Measurements from ENCODE around the gene CWC27.

Gene CWC27

DNA sequence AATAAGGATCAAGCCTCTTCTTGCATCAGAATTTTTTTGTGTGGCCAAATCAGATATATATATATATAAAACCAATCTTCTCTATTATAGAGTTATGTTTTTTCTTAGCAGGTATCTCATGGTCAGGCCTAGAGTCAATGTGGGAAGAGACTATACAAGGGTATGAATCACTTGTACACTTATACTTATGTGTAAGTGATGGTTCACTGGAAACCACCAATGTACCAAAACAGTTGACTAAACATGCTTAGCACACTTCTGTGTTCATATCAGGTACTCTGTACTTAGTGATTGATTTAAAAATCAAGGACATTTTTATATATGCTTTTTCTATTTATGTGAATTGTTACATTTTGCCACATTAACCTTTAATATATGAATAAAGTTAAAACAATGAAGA, 92.6 kb downstream of the CWC27 start:
- H3K4me3 ChIP-seq (IDR thresholded peaks at IDR 0.05; ENCODE audit: insufficient read depth, low read depth, low read length): no peak overlapping the region
- TF ChIP-seq, protein P1, sequence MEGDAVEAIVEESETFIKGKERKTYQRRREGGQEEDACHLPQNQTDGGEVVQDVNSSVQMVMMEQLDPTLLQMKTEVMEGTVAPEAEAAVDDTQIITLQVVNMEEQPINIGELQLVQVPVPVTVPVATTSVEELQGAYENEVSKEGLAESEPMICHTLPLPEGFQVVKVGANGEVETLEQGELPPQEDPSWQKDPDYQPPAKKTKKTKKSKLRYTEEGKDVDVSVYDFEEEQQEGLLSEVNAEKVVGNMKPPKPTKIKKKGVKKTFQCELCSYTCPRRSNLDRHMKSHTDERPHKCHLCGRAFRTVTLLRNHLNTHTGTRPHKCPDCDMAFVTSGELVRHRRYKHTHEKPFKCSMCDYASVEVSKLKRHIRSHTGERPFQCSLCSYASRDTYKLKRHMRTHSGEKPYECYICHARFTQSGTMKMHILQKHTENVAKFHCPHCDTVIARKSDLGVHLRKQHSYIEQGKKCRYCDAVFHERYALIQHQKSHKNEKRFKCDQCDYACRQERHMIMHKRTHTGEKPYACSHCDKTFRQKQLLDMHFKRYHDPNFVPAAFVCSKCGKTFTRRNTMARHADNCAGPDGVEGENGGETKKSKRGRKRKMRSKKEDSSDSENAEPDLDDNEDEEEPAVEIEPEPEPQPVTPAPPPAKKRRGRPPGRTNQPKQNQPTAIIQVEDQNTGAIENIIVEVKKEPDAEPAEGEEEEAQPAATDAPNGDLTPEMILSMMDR (conservative IDR thresholded peaks at IDR 0.05; ENCODE audit: low read depth, low read length): no peak

DNA sequence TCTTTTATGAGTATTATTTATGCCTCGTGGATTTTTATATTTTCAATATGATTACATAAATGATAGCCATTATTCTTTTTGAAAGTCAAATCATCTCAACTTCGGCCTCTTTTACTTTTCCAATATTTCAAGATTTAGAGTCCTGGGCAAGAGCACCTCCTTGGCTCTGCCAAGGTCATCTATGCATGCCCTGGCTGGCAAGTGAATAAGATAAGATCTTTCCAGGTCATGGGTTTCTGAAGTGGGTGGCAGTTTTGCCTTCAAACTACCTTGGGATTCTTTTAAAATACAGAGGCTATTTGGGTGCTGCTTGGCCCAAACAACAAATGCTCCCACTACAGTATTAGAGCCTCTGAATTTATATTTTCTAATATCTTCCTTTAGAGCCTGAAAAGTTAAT, 95.4 kb downstream of the CWC27 start:
- no peaks in the 10 kb centered on the region for H3K4me1 ChIP-seq (ENCODE audit: low read depth, poor library complexity, severe bottlenecking)
- no peaks in the 10 kb centered on the region for H3K79me2 ChIP-seq (ENCODE audit: insufficient read depth, low read depth)
- H2AFZ ChIP-seq (ENCODE audit: low read depth): no peak overlapping the region
- H4K20me1 ChIP-seq (ENCODE audit: insufficient read depth): no peaks in the 10 kb centered on the region
- H3K4me3 ChIP-seq (IDR thresholded peaks at IDR 0.05; ENCODE audit: insufficient read depth, low read depth, low read length): no peak overlapping the region
- no peak overlapping the region for H3K9ac ChIP-seq
- TF ChIP-seq, protein P1 (conservative IDR thresholded peaks at IDR 0.05; ENCODE audit: low read depth, low read length): no peak
- no peak overlapping the region for H3K27ac ChIP-seq
- no peak overlapping the region for H3K4me2 ChIP-seq
- H3K36me3 ChIP-seq (ENCODE audit: insufficient read depth): no peaks in the 10 kb centered on the region
- H3K27me3 ChIP-seq (ENCODE audit: insufficient read depth, low read depth): no peaks in the 10 kb centered on the region

More for the DNA sequence above, 92.6 kb downstream of the CWC27 start:
- Histone ChIP-seq H3K27ac (no peak overlapping the region), H3K36me3 (ENCODE audit: insufficient read depth) (no peaks in the 10 kb centered on the region), H4K20me1 (ENCODE audit: insufficient read depth) (no peaks in the 10 kb centered on the region), H3K4me1 (ENCODE audit: low read depth, poor library complexity, severe bottlenecking) (no peaks in the 10 kb centered on the region), H3K79me2 (ENCODE audit: insufficient read depth, low read depth) (no peaks in the 10 kb centered on the region), H3K27me3 (ENCODE audit: insufficient read depth, low read depth) (no peaks in the 10 kb centered on the region), H2AFZ (ENCODE audit: low read depth) (no peak overlapping the region), H3K4me2 (no peak overlapping the region), H3K9ac (no peak overlapping the region)

DNA sequence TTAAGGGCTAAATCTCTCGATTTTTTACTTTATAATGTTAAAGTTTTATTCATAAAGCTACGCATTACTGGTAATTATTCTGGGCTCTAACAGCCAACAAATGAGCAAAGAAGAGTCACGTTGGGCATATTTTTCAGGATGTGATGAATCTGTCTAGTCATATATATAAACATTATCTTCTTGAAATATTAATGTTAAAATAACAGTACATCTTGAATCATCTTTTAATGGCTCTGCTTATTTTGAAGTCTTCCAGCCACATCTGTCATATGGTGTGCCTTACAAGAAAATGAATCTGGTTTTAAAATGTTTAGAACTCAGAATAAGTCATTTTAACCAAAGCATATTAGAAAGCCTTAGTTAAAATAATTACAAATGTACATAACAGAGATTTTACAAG, 96.9 kb downstream of the CWC27 start:
- no peak overlapping the region for H2AFZ ChIP-seq (ENCODE audit: low read depth)
- no peaks in the 10 kb centered on the region for H3K79me2 ChIP-seq (ENCODE audit: insufficient read depth, low read depth)
- H3K9ac ChIP-seq: no peak overlapping the region
- no peaks in the 10 kb centered on the region for H3K36me3 ChIP-seq (ENCODE audit: insufficient read depth)
- no peaks in the 10 kb centered on the region for H3K4me1 ChIP-seq (ENCODE audit: low read depth, poor library complexity, severe bottlenecking)
- TF ChIP-seq, protein P1 (conservative IDR thresholded peaks at IDR 0.05; ENCODE audit: low read depth, low read length): no peak
- H3K27ac ChIP-seq: no peak overlapping the region
- no peaks in the 10 kb centered on the region for H4K20me1 ChIP-seq (ENCODE audit: insufficient read depth)
- H3K4me3 ChIP-seq (IDR thresholded peaks at IDR 0.05; ENCODE audit: insufficient read depth, low read depth, low read length): no peak overlapping the region
- no peak overlapping the region for H3K4me2 ChIP-seq
- H3K27me3 ChIP-seq (ENCODE audit: insufficient read depth, low read depth): no peaks in the 10 kb centered on the region

DNA sequence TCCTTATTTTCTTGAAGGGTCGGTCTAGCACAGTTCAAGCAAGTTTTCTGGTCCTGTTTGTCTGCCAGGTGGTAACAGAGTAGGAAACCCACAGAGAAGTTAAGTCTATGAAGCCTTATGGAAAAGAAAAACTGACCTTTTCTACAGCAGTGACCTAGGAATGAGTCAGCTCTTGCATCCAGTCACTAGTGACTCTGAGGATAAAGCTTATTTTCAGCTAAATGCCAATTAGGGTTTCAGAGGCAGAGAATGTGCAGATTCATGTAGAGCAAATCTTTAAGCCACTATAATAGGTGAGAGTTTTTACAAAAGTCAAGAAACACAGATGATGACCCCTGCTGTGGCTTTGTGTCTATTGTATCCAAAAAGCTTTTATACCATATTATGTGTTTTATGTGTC, 100.7 kb downstream of the CWC27 start:
- Histone ChIP-seq H3K9ac (no peak overlapping the region), H3K4me3 (IDR thresholded peaks at IDR 0.05; ENCODE audit: insufficient read depth, low read depth, low read length) (no peak overlapping the region), H3K27me3 (ENCODE audit: insufficient read depth, low read depth) (no peaks in the 10 kb centered on the region), H3K27ac (no peak overlapping the region), H3K79me2 (ENCODE audit: insufficient read depth, low read depth) (no peaks in the 10 kb centered on the region), H4K20me1 (ENCODE audit: insufficient read depth) (no peaks in the 10 kb centered on the region), H3K36me3 (ENCODE audit: insufficient read depth) (no peaks in the 10 kb centered on the region), H3K4me1 (ENCODE audit: low read depth, poor library complexity, severe bottlenecking) (no peaks in the 10 kb centered on the region), H3K4me2 (no peak overlapping the region), H2AFZ (ENCODE audit: low read depth) (no peak overlapping the region)
- TF ChIP-seq, protein P1 (conservative IDR thresholded peaks at IDR 0.05; ENCODE audit: low read depth, low read length): no peak
